Peyer's patch (tissue), 4 donors: ENCODE measurements around the gene PIGR.

Experiments used
- POLR2A ChIP-seq, 2 donors: fragments of 450-650 bp; IDR thresholded peaks; one replicate each; pipeline ENCODE4 v1.5.1; 2017; ENCODE audit warnings: antibody characterized with exemption in 2 of 2, mild to moderate bottlenecking in 2 of 2, moderate library complexity in 2 of 2
- TF ChIP-seq, protein P1 (sequence below), 6 experiments: fragments of 450-650 bp in 4 of 6; fragments of 200-600 bp in 2 of 6; sonication (generic) in 1 of 6; IDR thresholded peaks; one replicate each; pipeline ENCODE4 v1.5.1; 2017 to 2019; ENCODE audit warnings: antibody characterized with exemption in 6 of 6, mild to moderate bottlenecking in 3 of 6, moderate library complexity in 1 of 6

DNA sequence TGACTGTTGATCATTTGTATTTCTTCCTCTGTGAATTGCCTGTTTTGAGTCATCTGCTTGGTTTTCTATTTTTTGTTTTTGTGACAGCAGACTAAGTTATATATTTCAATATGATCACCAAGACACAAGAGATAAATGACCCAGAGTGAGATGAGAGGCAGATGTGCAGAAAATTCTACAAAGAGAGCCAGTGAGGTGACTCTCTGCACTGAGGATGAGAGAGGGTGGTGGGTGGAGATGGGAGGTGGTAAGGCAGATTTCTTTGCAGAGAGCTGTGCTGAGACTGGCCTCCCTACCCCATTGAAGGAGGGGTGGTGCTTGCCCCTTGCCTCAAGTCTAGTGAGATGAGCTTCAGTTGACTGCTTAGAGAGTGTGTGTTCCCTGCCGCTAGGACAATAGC lies 41.6 kb upstream of the PIGR start:
- TF ChIP-seq, protein P1, sequence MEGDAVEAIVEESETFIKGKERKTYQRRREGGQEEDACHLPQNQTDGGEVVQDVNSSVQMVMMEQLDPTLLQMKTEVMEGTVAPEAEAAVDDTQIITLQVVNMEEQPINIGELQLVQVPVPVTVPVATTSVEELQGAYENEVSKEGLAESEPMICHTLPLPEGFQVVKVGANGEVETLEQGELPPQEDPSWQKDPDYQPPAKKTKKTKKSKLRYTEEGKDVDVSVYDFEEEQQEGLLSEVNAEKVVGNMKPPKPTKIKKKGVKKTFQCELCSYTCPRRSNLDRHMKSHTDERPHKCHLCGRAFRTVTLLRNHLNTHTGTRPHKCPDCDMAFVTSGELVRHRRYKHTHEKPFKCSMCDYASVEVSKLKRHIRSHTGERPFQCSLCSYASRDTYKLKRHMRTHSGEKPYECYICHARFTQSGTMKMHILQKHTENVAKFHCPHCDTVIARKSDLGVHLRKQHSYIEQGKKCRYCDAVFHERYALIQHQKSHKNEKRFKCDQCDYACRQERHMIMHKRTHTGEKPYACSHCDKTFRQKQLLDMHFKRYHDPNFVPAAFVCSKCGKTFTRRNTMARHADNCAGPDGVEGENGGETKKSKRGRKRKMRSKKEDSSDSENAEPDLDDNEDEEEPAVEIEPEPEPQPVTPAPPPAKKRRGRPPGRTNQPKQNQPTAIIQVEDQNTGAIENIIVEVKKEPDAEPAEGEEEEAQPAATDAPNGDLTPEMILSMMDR (IDR thresholded peaks at IDR 0.05) = no peak
- TF ChIP-seq POLR2A (IDR thresholded peaks at IDR 0.05) = no peak
